Prostate gland (tissue), 2 donors: ENCODE measurements around the gene KLF16. TPM values are rescaled to one million over a fixed set of nuclear protein-coding genes. Genes with fewer than 3 reads are reported as not detected.
A peak's percentile ranks its signal among the peaks of the same experiment; 100 is the strongest.

Experiments used
- DNase-seq: peaks from one replicate; pipeline ENCODE4 v3.0.0-alpha.2; 2019; ENCODE audit warnings: low spot score
- H3K27ac ChIP-seq, 2 donors: fragments of 200-600 bp; sonication (generic); 2 replicates each; pipeline ENCODE4 v1.5.1; 2017 to 2019
- H3K27me3 ChIP-seq: fragments of 200-600 bp; sonication (generic); replicated peaks from 2 replicates; pipeline ENCODE4 v1.5.1; 2019; ENCODE audit not compliant: insufficient read depth
- H3K36me3 ChIP-seq, 2 donors: fragments of 200-600 bp; sonication (generic); 1 replicate in 1 of 2; 2 replicates in 1 of 2; pipeline versions ENCODE4 v1.5.1 to v1.8.1; 2017 to 2019
- H3K4me1 ChIP-seq: fragments of 200-600 bp; sonication (generic); replicated peaks from 2 replicates; pipeline ENCODE4 v1.5.1; 2019
- H3K4me3 ChIP-seq, 2 donors: fragments of 200-600 bp; sonication (generic); 2 replicates each; pipeline ENCODE4 v1.5.1; 2017 to 2019
- H3K9me3 ChIP-seq: fragments of 200-600 bp; sonication (generic); 2 replicates; pipeline ENCODE4 v1.5.1; 2017
- POLR2A ChIP-seq: fragments of 450-650 bp; IDR thresholded peaks from one replicate; pipeline ENCODE4 v1.6.1; 2016; ENCODE audit warnings: antibody characterized with exemption, mild to moderate bottlenecking
- POLR2AphosphoS5 ChIP-seq: sonication (generic); formaldehyde crosslinking; IDR thresholded peaks from one replicate; pipeline ENCODE4 v1.6.1; 2017; ENCODE audit warnings: antibody characterized with exemption
- WGBS: methylation state at CpG from one replicate; pipeline ENCODE4 v1.1.5; 2018; 5-methylcytosine and 5-hydroxymethylcytosine counted together
- intact Hi-C: fragments of 100-400 bp; cut with DNase I; formaldehyde crosslinking; loops from one replicate; pipeline ENCODE4 v1.14.2; 2022
- total RNA-seq, 2 donors: library from RNA; depleted of rRNA; stranded (reverse); fragments of >200 nt; gene quantifications; one replicate each; pipeline ENCODE4 v1.1.0, GENCODE V29; 2016
- TF ChIP-seq, protein P1 (sequence below), 4 experiments: fragments of 200-600 bp in 2 of 4; fragments of 450-650 bp in 2 of 4; sonication (generic) in 2 of 4; IDR thresholded peaks; 1 replicate in 3 of 4; 2 replicates in 1 of 4; pipeline ENCODE4 v1.5.1; 2016 to 2019; ENCODE audit warnings: antibody characterized with exemption in 4 of 4, mild to moderate bottlenecking in 2 of 4, moderate library complexity in 2 of 4

The KLF16 gene
- total RNA-seq, 2 donors from 2014 or later = 8.4 to 22.8 TPM

DNA sequence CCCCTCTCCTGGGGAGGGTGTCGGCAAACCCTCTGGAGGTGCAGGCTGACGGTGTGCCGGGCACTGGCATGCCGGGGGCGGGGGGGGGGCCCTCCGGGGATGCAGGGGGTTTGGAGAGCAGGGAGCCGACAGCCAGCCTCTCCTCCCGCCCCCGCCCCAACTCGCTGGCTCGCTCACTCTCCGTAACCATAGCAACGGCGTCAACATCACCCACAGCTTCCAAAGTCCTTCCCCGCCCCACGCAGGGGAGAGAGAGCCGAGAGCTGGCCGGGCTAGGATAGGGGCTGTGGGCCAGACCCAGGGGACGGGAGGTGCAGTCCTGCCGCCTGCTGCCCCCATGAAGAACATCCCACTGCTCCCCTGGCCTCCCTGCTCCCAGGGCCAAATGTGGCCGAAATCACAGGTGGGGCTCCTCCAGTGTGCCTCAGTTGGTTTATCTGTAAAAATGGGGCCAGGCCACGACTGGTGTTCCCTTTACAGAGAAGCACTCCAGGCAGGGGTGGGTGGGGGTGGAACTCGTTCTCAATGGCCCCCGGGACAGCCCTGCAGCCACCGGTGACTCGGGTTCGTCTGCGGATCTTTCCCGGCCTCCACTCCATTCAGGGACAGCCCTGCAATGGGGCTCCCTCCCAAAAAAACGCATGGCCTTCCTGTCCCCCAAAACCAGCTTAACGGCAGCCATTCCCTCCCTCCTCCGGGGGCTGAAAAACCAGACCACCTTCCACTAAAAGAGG is 3.2 kb downstream of the KLF16 start:
- Histone ChIP-seq H3K4me1 (peaks cover 18% of the 10 kb centered on the region), H3K27me3 (no peaks in the 10 kb centered on the region), H3K4me3 (no peak overlapping the region), H3K9me3 (no peaks in the 10 kb centered on the region), H3K36me3 (no peaks in the 10 kb centered on the region), H3K27ac (no peak overlapping the region)
- TF ChIP-seq POLR2AphosphoS5 (no peak), POLR2A (no peak)
- TF ChIP-seq, protein P1, sequence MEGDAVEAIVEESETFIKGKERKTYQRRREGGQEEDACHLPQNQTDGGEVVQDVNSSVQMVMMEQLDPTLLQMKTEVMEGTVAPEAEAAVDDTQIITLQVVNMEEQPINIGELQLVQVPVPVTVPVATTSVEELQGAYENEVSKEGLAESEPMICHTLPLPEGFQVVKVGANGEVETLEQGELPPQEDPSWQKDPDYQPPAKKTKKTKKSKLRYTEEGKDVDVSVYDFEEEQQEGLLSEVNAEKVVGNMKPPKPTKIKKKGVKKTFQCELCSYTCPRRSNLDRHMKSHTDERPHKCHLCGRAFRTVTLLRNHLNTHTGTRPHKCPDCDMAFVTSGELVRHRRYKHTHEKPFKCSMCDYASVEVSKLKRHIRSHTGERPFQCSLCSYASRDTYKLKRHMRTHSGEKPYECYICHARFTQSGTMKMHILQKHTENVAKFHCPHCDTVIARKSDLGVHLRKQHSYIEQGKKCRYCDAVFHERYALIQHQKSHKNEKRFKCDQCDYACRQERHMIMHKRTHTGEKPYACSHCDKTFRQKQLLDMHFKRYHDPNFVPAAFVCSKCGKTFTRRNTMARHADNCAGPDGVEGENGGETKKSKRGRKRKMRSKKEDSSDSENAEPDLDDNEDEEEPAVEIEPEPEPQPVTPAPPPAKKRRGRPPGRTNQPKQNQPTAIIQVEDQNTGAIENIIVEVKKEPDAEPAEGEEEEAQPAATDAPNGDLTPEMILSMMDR (IDR thresholded peaks at IDR 0.05) = no peak
- intact Hi-C loops = no loop called here
- DNase-seq = no peak
- 32% methylated on average over 28 of the region's 32 CpGs for WGBS

- no peaks in the 10 kb centered on the region for H3K27me3 ChIP-seq
- no peaks in the 10 kb centered on the region for H3K36me3 ChIP-seq
- no peaks in the 10 kb centered on the region for H3K9me3 ChIP-seq
- TF ChIP-seq POLR2A (no peak), POLR2AphosphoS5 (no peak)
- TF ChIP-seq, protein P1 (IDR thresholded peaks at IDR 0.05) = no peak
- intact Hi-C loops = no loop called here
- H3K4me1 ChIP-seq = peaks cover 18% of the 10 kb centered on the region
- H3K4me3 ChIP-seq = no peak overlapping the region
- no peak overlapping the region for H3K27ac ChIP-seq
- WGBS = 65% methylated on average over 18 of the region's 18 CpGs
- no peak for DNase-seq
Measured at GRCh38 chr19:1859331-1859781, 4.0 kb downstream of the KLF16 start.

GRCh38 chr19:1858412-1859081 is 4.8 kb downstream of the KLF16 start:
- intact Hi-C loops = no loop called here
- DNase-seq = no peak
- Histone ChIP-seq H3K4me1 (peaks cover 18% of the 10 kb centered on the region), H3K36me3 (no peaks in the 10 kb centered on the region), H3K4me3 (no peak overlapping the region), H3K27ac (peak overlapping the region in 1 of 2 donors; percentile 52), H3K9me3 (no peaks in the 10 kb centered on the region), H3K27me3 (no peaks in the 10 kb centered on the region)
- WGBS = 79% methylated on average over 8 of the region's 10 CpGs
- TF ChIP-seq, protein P1 (IDR thresholded peaks at IDR 0.05) = no peak
- TF ChIP-seq POLR2A (no peak), POLR2AphosphoS5 (no peak)

DNA sequence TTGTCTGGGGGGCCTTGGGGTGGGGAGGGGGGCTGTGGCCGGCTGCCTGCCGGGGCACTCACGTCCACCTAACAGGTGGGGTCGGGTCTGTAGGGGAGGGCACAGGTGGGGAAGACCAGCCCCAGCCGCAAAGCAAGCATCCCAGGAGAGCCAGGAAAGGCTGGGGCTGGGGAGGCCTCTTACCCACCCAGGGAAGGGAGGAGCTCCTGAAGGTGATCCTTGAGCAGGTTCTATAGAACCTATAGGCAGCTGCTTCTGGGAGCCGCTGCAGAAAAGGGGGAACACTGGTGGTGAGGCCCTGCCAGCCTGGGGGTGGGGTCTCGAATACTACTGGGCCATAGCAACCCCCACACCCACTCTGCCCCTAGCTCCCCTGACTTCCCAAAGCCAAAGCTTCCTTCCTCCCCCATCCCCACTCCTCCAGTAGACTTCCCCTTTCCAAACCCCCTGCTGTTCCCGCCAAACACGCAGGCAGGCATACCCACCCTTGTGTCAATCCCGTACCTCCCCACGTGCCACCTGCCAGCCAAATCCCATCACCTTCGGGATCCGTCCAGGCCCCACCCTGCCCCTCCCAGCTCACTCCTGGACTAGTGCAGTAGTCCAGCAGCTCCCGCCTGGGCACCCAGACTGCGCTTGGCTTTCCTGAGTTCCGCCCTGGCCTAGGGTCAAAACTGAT is 5.6 kb downstream of the KLF16 start:
- 48% methylated on average over 16 of the region's 16 CpGs for WGBS
- Histone ChIP-seq H3K4me3 (peak overlapping the region in 1 of 2 donors; percentile 26), H3K27me3 (no peaks in the 10 kb centered on the region), H3K4me1 (peaks cover 18% of the 10 kb centered on the region), H3K36me3 (no peaks in the 10 kb centered on the region), H3K27ac (peak overlapping the region; percentile 52 to 69), H3K9me3 (no peaks in the 10 kb centered on the region)
- no peak for TF ChIP-seq POLR2AphosphoS5
- TF ChIP-seq, protein P1 (IDR thresholded peaks at IDR 0.05) = no peak
- TF ChIP-seq POLR2A = no peak
- DNase-seq = no peak
- intact Hi-C loops = no loop called here
